DMS153 treated with DMSO at 0.1 percent for 48 hours (cell line): ENCODE measurements around the gene LMBRD1.
"Not testable (repeated sequence)": the region's sequence is repeated elsewhere in the genome, so short reads cannot be mapped to it uniquely, and the experiment has no call there.

Source experiments
- DNase-seq: peaks from one replicate; lab custom pipeline; 2025; ENCODE audit not compliant: unreplicated experiment; lab: John Stamatoyannopoulos, UW

Gene LMBRD1

GRCh38 chr6:69796642-69797390 is at the start of gene LMBRD1:
TSS of gene LMBRD1 (minus strand) at chr6:69797010. CDS start at chr6:69796881, 129 bp downstream.
- DNase-seq: peak; percentile 92

GRCh38 chr6:69846312-69846711 is 49.5 kb upstream of the LMBRD1 start:
- DNase-seq: no peak

- no peak for DNase-seq
Measured at GRCh38 chr6:69843189-69843588, 46.4 kb upstream of the LMBRD1 start.

- no peak for DNase-seq
Measured at GRCh38 chr6:69841862-69842261, 45.1 kb upstream of the LMBRD1 start.

GRCh38 chr6:69835414-69836179 is 38.8 kb upstream of the LMBRD1 start:
- peak; percentile 48 for DNase-seq

GRCh38 chr6:69832558-69832957 is 35.7 kb upstream of the LMBRD1 start:
- DNase-seq: no peak

GRCh38 chr6:69827276-69827893 is 30.6 kb upstream of the LMBRD1 start:
- DNase-seq: no peak

GRCh38 chr6:69825904-69826303 is 29.1 kb upstream of the LMBRD1 start:
- no peak for DNase-seq

- DNase-seq: not testable (repeated sequence)
Measured at GRCh38 chr6:69824355-69824754, 27.5 kb upstream of the LMBRD1 start.

GRCh38 chr6:69820438-69820837 is 23.6 kb upstream of the LMBRD1 start:
- DNase-seq: no peak

GRCh38 chr6:69820018-69820417 is 23.2 kb upstream of the LMBRD1 start:
- DNase-seq: no peak

- DNase-seq: no peak
Measured at GRCh38 chr6:69819138-69819537, 22.3 kb upstream of the LMBRD1 start.

- DNase-seq: no peak
Measured at GRCh38 chr6:69818223-69818930, 21.6 kb upstream of the LMBRD1 start.

- no peak for DNase-seq
Measured at GRCh38 chr6:69817358-69817757, 20.5 kb upstream of the LMBRD1 start.

GRCh38 chr6:69816569-69816968 is 19.8 kb upstream of the LMBRD1 start:
- DNase-seq: no peak

GRCh38 chr6:69816026-69816425 is 19.2 kb upstream of the LMBRD1 start:
- no peak for DNase-seq

GRCh38 chr6:69813508-69813907 is 16.7 kb upstream of the LMBRD1 start:
- no peak for DNase-seq

GRCh38 chr6:69812746-69813427 is 16.1 kb upstream of the LMBRD1 start:
- no peak for DNase-seq

GRCh38 chr6:69802995-69803394 is 6.2 kb upstream of the LMBRD1 start:
- no peak for DNase-seq

- no peak for DNase-seq
Measured at GRCh38 chr6:69801711-69802110, 4.9 kb upstream of the LMBRD1 start.

- no peak for DNase-seq
Measured at GRCh38 chr6:69801225-69801624, 4.4 kb upstream of the LMBRD1 start.
